Measurements from ENCODE around the gene SEPTIN11. TPM values are rescaled to one million over a fixed set of nuclear protein-coding genes. Genes with fewer than 3 reads are reported as not detected.
A peak's percentile ranks its signal among the peaks of the same experiment; 100 is the strongest.

The SEPTIN11 gene
- total and polyA plus RNA-seq, 2 of the 8 experiments (the other 6 are each of a cell fraction or from before 2014, with no cell fraction given), result 32.2 to 110 TPM

GRCh38 chr4:76984127-76984526 is 34.6 kb downstream of the SEPTIN11 start:
- H2BK120ac ChIP-seq (replicated peaks; ENCODE audit: low read depth, low read length), result no peak overlapping the region
- 89% methylated on average over 3 of the region's 3 CpGs; no CpG with 5 or more reads in 1 of the 2 experiments for WGBS, 2 experiments (ENCODE audit: extremely low coverage in 1 of 2, insufficient coverage in 1 of 2, insufficient read length in 1 of 2, insufficient replicate concordance in 2 of 2, low coverage in 1 of 2, low lambda C conversion rate in 2 of 2, missing lambda C conversion rate in 1 of 2)
- DNase-seq (ENCODE audit: low read depth in 1 of 2, low spot score in 2 of 2) (no peak), FAIRE-seq (peak; percentile 7)
- H3K18ac ChIP-seq (ENCODE audit: extremely low read depth, low read length), result no peak overlapping the region
- H3K4me2 ChIP-seq (ENCODE audit: insufficient read depth in 1 of 2, low read depth in 2 of 2, low read length in 2 of 2), result no peak overlapping the region
- peaks cover 0 to 38% of the 10 kb centered on the region in 2 experiments; a peak in 3 of 4 replicates for H3K79me2 ChIP-seq (ENCODE audit: control insufficient read depth in 1 of 2, insufficient read depth in 2 of 2, low read length in 2 of 2)
- H3K9ac ChIP-seq (replicated peaks in 1 of 4; ENCODE audit: extremely low read depth in 1 of 4, low read depth in 3 of 4, low read length in 3 of 4), result no peak overlapping the region
- no peak overlapping the region for H3K4ac ChIP-seq (replicated peaks; ENCODE audit: insufficient read length, low read depth, low read length)
- no peak overlapping the region for H2BK20ac ChIP-seq (ENCODE audit: low read length)
- no peak overlapping the region for H4K8ac ChIP-seq (ENCODE audit: extremely low read depth, insufficient read depth, low read length)
- H2AK5ac ChIP-seq (ENCODE audit: low read depth, low read length), result no peak overlapping the region
- H2BK5ac ChIP-seq (ENCODE audit: low read depth, low read length), result no peak overlapping the region
- H3K4me1 ChIP-seq (replicated peaks in 1 of 4; ENCODE audit: control insufficient read depth in 3 of 4, insufficient read depth in 4 of 4, low read length in 3 of 4), result peaks cover 3 to 17% (median 9%) of the 10 kb centered on the region in 4 experiments; a peak in 5 of 7 replicates
- CTCF ChIA-PET (ENCODE audit: partially characterized antibody), result interaction anchor here (1.3 kb wide), 1 partner anchor 127 kb away, joined by 3 read pairs; no protein-coding TSS in a partner anchor
- H2BK12ac ChIP-seq (ENCODE audit: low read depth, low read length), result no peak overlapping the region
- H3K14ac ChIP-seq (ENCODE audit: insufficient read length), result no peak overlapping the region
- H3K23ac ChIP-seq (ENCODE audit: insufficient read length), result no peak overlapping the region
- H3K56ac ChIP-seq (replicated peaks; ENCODE audit: insufficient read length, low read depth, low read length), result no peak overlapping the region
- no peaks in the 10 kb centered on the region for H3K9me3 ChIP-seq (ENCODE audit: insufficient read depth in 2 of 2, low read depth in 1 of 2, low read length in 1 of 2)
- no peak for TF ChIP-seq ZNF274 (IDR thresholded peaks at IDR 0.05; ENCODE audit: borderline replicate concordance, extremely low read depth, low read length)
- TF ChIP-seq CTCF (IDR thresholded peaks at IDR 0.05; ENCODE audit: control extremely low read depth in 1 of 3, insufficient read depth in 1 of 3, low read depth in 1 of 3, low read length in 3 of 3), result peak in 2 of 3 experiments; percentile 23 to 36; a peak in 2 of 4 replicates
- peak; percentile 39 to 45 for TF ChIP-seq RAD21 (IDR thresholded peaks at IDR 0.05 in 1 of 2, conservative IDR thresholded peaks at IDR 0.05 in 1 of 2; ENCODE audit: low read depth in 2 of 2, low read length in 2 of 2)
- TF ChIP-seq YY1 (IDR thresholded peaks at IDR 0.05; ENCODE audit: low read depth, low read length), result no peak
- peaks cover 0 to 2% of the 10 kb centered on the region in 2 experiments for H4K20me1 ChIP-seq (replicated peaks in 1 of 2; ENCODE audit: control insufficient read depth in 1 of 2, insufficient read depth in 2 of 2, low read length in 2 of 2)
- H4K5ac ChIP-seq (ENCODE audit: insufficient read length, low read depth, low read length), result no peak overlapping the region
- H3K4me3 ChIP-seq (ENCODE audit: extremely low read depth in 1 of 4, insufficient read depth in 2 of 4, low read depth in 3 of 4, low read length in 4 of 4), result no peak overlapping the region
- no peak overlapping the region for H4K91ac ChIP-seq (replicated peaks; ENCODE audit: insufficient read length, low read length)
- H3K36me3 ChIP-seq (ENCODE audit: control insufficient read depth in 2 of 4, insufficient read depth in 4 of 4, low read length in 3 of 4), result no peaks in the 10 kb centered on the region
- no peak overlapping the region for H3K27ac ChIP-seq (ENCODE audit: low read depth, low read length)
- H3K23me2 ChIP-seq (ENCODE audit: low read depth, low read length), result no peaks in the 10 kb centered on the region; the same call in 1 of the 2 replicates
- no peaks in the 10 kb centered on the region for H3K27me3 ChIP-seq (replicated peaks in 1 of 4; ENCODE audit: control insufficient read depth in 3 of 4, extremely low read depth in 1 of 4, insufficient read depth in 3 of 4, low read length in 3 of 4)
- no peak overlapping the region for H2BK15ac ChIP-seq (ENCODE audit: low read length)
- H3K79me1 ChIP-seq (ENCODE audit: low read depth, low read length), result peaks cover 2% of the 10 kb centered on the region
- no peak overlapping the region for H2AFZ ChIP-seq (ENCODE audit: low read length)
- POLR2A ChIA-PET (ENCODE audit: partially characterized antibody), result no interaction called here
